OCI-LY3 (cell line): ENCODE results near the gene MYO15B.

Experiments used
- H2AFZ ChIP-seq: fragments of 200-600, 300-600 bp; shearing (Covaris generic); 2 replicates; pipeline ENCODE4 v1.6.0; 2014; ENCODE audit warnings: antibody characterized with exemption, low read depth, low read length
- H3K27ac ChIP-seq: fragments of 200-600, 300-600 bp; sonication (generic); 2 replicates; pipeline ENCODE4 v1.5.1; 2014; ENCODE audit warnings: mild to moderate bottlenecking, low read length, moderate library complexity, mixed read lengths
- H3K27me3 ChIP-seq: fragments of 200-600, 300-600 bp; sonication (generic); 2 replicates; pipeline ENCODE4 v1.6.1; 2014; ENCODE audit warnings: low read depth, low read length, mixed read lengths
- H3K36me3 ChIP-seq: fragments of 200-600, 300-600 bp; sonication (generic); replicated peaks from 2 replicates; pipeline ENCODE3; 2014; ENCODE audit warnings: low read depth, low read length, mixed read lengths
- H3K4me1 ChIP-seq: fragments of 300-600, 200-600 bp; sonication (generic); 2 replicates; pipeline ENCODE4 v1.6.1; 2014; ENCODE audit warnings: low read length, mixed read lengths
- H3K4me2 ChIP-seq: fragments of 200-600, 300-600 bp; sonication (generic); 2 replicates; pipeline ENCODE4 v1.6.1; 2014; ENCODE audit warnings: low read length, mixed read lengths
- H3K4me3 ChIP-seq: fragments of 300-600, 200-600 bp; sonication (generic); 2 replicates; pipeline ENCODE4 v1.5.1; 2014; ENCODE audit warnings: antibody characterized with exemption, mild to moderate bottlenecking, low read length, moderate library complexity
- H3K79me2 ChIP-seq: fragments of 300-600, 200-600 bp; shearing (Covaris generic); 2 replicates; pipeline ENCODE4 v1.6.1; 2014; ENCODE audit warnings: mild to moderate bottlenecking, low read length, mixed read lengths
- H3K9ac ChIP-seq: fragments of 300-600, 200-600 bp; shearing (Covaris generic); 2 replicates; pipeline ENCODE4 v1.6.0; 2014; ENCODE audit warnings: mild to moderate bottlenecking, low read length, moderate library complexity
- H3K9me3 ChIP-seq: fragments of 200-600, 300-600 bp; shearing (Covaris generic); 2 replicates; pipeline ENCODE4 v1.6.1; 2014; ENCODE audit warnings: low read length, mixed read lengths; ENCODE audit not compliant: insufficient read depth
- H4K20me1 ChIP-seq: fragments of 200-600, 300-600 bp; sonication (generic); 2 replicates; pipeline ENCODE4 v1.6.1; 2016; ENCODE audit warnings: low read length, mixed read lengths; ENCODE audit not compliant: insufficient read depth
- CTCF ChIP-seq: fragments of 200-600, 300-600 bp; sonication (generic); IDR thresholded peaks from 2 replicates; pipeline ENCODE4 v1.5.1; 2014; ENCODE audit warnings: antibody characterized with exemption, low read length, low read depth
- EZH2phosphoT487 ChIP-seq: fragments of 200-600 bp; shearing (Covaris generic); IDR thresholded peaks from 2 replicates; pipeline ENCODE4 v1.6.1; 2018; ENCODE audit warnings: antibody characterized with exemption, mixed run types, low read depth

MYO15B gene

DNA sequence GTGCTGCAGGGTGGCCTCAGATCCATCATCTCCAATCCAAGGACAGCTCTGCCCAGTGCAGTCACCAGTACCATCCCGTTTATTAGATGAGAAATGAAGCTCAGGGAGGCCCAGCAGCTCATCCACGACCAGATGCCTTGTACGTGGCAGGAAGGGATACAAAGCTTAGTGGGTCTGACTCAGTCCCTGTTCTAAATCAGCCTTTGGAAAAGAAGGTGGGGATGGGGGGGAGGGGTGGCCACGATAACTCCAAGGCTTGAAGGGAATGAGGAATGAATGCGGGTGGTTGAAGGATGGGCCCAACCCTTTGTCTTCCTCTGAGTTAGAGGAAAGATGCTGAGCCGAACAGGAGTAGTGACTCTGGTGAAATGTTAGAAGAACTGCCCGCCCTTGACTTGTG is 36.3 kb upstream of the MYO15B start:
- no peaks in the 10 kb centered on the region for H3K36me3 ChIP-seq

GRCh38 chr17:75552425-75553294 is 34.9 kb upstream of the MYO15B start:
- Histone ChIP-seq H2AFZ (no peak overlapping the region), H4K20me1 (no peaks in the 10 kb centered on the region), H3K4me3 (no peak overlapping the region), H3K36me3 (no peaks in the 10 kb centered on the region), H3K4me1 (peaks cover 4% of the 10 kb centered on the region; the same call in 1 of the 2 replicates), H3K27ac (no peak overlapping the region), H3K9ac (no peak overlapping the region), H3K79me2 (no peaks in the 10 kb centered on the region), H3K4me2 (no peak overlapping the region), H3K9me3 (no peaks in the 10 kb centered on the region), H3K27me3 (no peaks in the 10 kb centered on the region)
- TF ChIP-seq EZH2phosphoT487 (no peak), CTCF (no peak)

More for the DNA sequence above, 36.3 kb upstream of the MYO15B start:
- no peaks in the 10 kb centered on the region for H3K27me3 ChIP-seq
- no peak overlapping the region for H3K27ac ChIP-seq
- H2AFZ ChIP-seq, result no peak overlapping the region
- H3K4me1 ChIP-seq, result no peaks in the 10 kb centered on the region
- H3K9ac ChIP-seq, result no peak overlapping the region
- H3K4me3 ChIP-seq, result no peak overlapping the region
- no peaks in the 10 kb centered on the region for H4K20me1 ChIP-seq
- no peaks in the 10 kb centered on the region for H3K79me2 ChIP-seq
- no peaks in the 10 kb centered on the region for H3K9me3 ChIP-seq
- TF ChIP-seq CTCF (no peak), EZH2phosphoT487 (no peak)
- no peak overlapping the region for H3K4me2 ChIP-seq

DNA sequence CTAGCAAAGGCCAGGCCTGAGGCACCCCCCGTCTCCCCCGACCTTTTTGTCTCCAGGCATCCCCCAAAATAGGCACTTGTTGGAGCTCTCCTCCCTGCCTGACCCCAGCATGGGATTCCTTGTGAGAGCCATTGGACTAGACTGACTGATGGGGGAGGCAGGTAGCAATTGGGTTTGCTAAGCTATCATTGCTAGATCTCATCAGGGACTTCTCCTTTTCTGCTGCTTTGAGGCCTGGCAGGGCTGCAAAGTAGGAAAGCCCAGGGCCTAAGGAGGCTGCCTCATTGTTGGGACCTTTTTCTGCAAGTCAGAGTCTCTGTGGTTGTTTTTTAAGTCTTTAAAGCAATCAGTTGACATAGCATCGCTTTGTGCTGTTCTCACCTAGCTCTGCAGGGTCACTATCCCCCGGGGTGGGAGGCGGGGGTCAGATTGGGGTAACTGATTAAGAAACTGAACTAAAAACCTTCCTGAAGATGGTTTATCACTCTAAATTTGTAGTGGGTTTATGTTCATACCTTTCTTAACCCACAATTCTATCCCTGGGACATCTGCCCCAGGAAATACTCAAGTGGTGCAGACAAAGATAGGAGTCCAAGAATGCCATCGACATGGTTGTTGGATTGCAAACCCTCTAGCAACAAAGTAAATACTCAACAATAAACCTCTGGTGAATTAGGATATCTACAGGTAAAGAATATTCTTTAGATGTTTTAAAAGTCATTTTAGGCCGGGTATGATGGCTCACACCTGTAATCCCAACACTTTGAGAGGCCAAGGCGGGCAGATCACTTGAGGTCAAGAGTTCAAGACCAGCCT is 34.1 kb upstream of the MYO15B start:
- Histone ChIP-seq H4K20me1 (no peaks in the 10 kb centered on the region), H3K27ac (no peak overlapping the region), H3K27me3 (no peaks in the 10 kb centered on the region), H3K79me2 (no peaks in the 10 kb centered on the region), H3K9me3 (no peaks in the 10 kb centered on the region), H3K9ac (no peak overlapping the region), H2AFZ (no peak overlapping the region), H3K4me1 (peaks cover 6% of the 10 kb centered on the region; the same call in 1 of the 2 replicates), H3K4me2 (no peak overlapping the region), H3K4me3 (no peak overlapping the region), H3K36me3 (no peaks in the 10 kb centered on the region)
- TF ChIP-seq CTCF (no peak), EZH2phosphoT487 (no peak)

GRCh38 chr17:75555679-75556153 is 31.9 kb upstream of the MYO15B start:
- no peaks in the 10 kb centered on the region for H4K20me1 ChIP-seq
- no peak overlapping the region for H3K9ac ChIP-seq
- H3K27ac ChIP-seq, result no peak overlapping the region
- peaks cover 6% of the 10 kb centered on the region; the same call in 1 of the 2 replicates for H3K4me1 ChIP-seq
- no peaks in the 10 kb centered on the region for H3K79me2 ChIP-seq
- H3K36me3 ChIP-seq, result no peaks in the 10 kb centered on the region
- H3K27me3 ChIP-seq, result no peaks in the 10 kb centered on the region
- no peak overlapping the region for H2AFZ ChIP-seq
- H3K9me3 ChIP-seq, result no peaks in the 10 kb centered on the region
- TF ChIP-seq CTCF (no peak), EZH2phosphoT487 (no peak)
- H3K4me3 ChIP-seq, result no peak overlapping the region
- no peak overlapping the region for H3K4me2 ChIP-seq
